WTC11 (cell line): Measurements from ENCODE around the gene ATP1B3. TPM values are rescaled to one million over a fixed set of nuclear protein-coding genes. Genes with fewer than 3 reads are reported as not detected.

ENCODE experiments used
- ATAC-seq: fragments of 200-7000 bp; cut with Tn5 transposase; 2 replicates; pipeline ENCODE4 v1.10.0; 2021; ENCODE audit warnings: mild to moderate bottlenecking, moderate library complexity
- CTCF ChIA-PET: fragments of 300-600 bp; sonication (Branson Sonifier 250); formaldehyde crosslinking; loops from one replicate; lab custom pipeline; 2021; ENCODE audit warnings: antibody characterized with exemption; lab: Charles Lee
- POLR2A ChIA-PET: fragments of 350-600 bp; sonication (Branson Sonifier 250); formaldehyde crosslinking; loops from one replicate; lab custom pipeline; 2021; ENCODE audit warnings: antibody characterized with exemption; lab: Charles Lee
- DNase-seq: peaks from one replicate; pipeline ENCODE4 v3.0.0; 2021; ENCODE audit warnings: low spot score
- H3K27ac Mint-ChIP-seq: 2 replicates; pipeline ENCODE4 v1.8.0; 2021; ENCODE audit warnings: mixed read lengths
- H3K27me3 Mint-ChIP-seq: 2 replicates; pipeline ENCODE4 v1.8.0; 2021; ENCODE audit warnings: low read depth, mild to moderate bottlenecking, moderate library complexity, mixed read lengths
- H3K36me3 Mint-ChIP-seq: 2 replicates; pipeline ENCODE4 v1.8.0; 2021; ENCODE audit warnings: mixed read lengths
- H3K4me1 Mint-ChIP-seq: 2 replicates; pipeline ENCODE4 v1.8.0; 2022; ENCODE audit warnings: mixed read lengths
- H3K4me3 Mint-ChIP-seq: 2 replicates; pipeline ENCODE4 v1.8.0; 2021; ENCODE audit warnings: mild to moderate bottlenecking, moderate library complexity, mixed read lengths
- H3K9me3 Mint-ChIP-seq: 2 replicates; pipeline ENCODE4 v1.8.0; 2021; ENCODE audit warnings: mixed read lengths
- CREM ChIP-seq: sonication (generic); formaldehyde crosslinking; IDR thresholded peaks from 2 replicates; pipeline ENCODE4 v1.8.1; 2022; ENCODE audit warnings: mild to moderate bottlenecking, missing genetic modification reagents, moderate library complexity
- ELF4 ChIP-seq: sonication (generic); formaldehyde crosslinking; IDR thresholded peaks from 2 replicates; pipeline ENCODE4 v1.8.1; 2022; ENCODE audit warnings: low read depth, mild to moderate bottlenecking, moderate library complexity, missing genetic modification reagents
- HMGA2 ChIP-seq: fragments of 250-450 bp; sonication (Bioruptor Pico); IDR thresholded peaks from 2 replicates; pipeline ENCODE4 v1.4.0; 2021; ENCODE audit warnings: mild to moderate bottlenecking, moderate library complexity
- HMGXB4 ChIP-seq: sonication (generic); formaldehyde crosslinking; IDR thresholded peaks from 2 replicates; pipeline ENCODE4 v1.8.1; 2023; ENCODE audit warnings: mild to moderate bottlenecking, moderate library complexity, missing genetic modification reagents
- JAZF1 ChIP-seq: fragments of 250-450 bp; sonication (Bioruptor Pico); IDR thresholded peaks from 2 replicates; pipeline ENCODE4 v1.9.0; 2021; ENCODE audit warnings: moderate library complexity, mild to moderate bottlenecking, inconsistent platforms
- MYBL2 ChIP-seq: sonication (generic); formaldehyde crosslinking; IDR thresholded peaks from 2 replicates; pipeline ENCODE4 v1.8.1; 2023; ENCODE audit warnings: mild to moderate bottlenecking, moderate library complexity, missing genetic modification reagents
- PREB ChIP-seq: sonication (generic); formaldehyde crosslinking; IDR thresholded peaks from 2 replicates; pipeline ENCODE4 v1.8.1; 2022; ENCODE audit warnings: mild to moderate bottlenecking, missing genetic modification reagents, moderate library complexity, borderline replicate concordance
- ZNF121 ChIP-seq: sonication (generic); formaldehyde crosslinking; IDR thresholded peaks from 2 replicates; pipeline ENCODE4 v1.8.0; 2023; ENCODE audit warnings: missing genetic modification reagents
- ZNF232 ChIP-seq: sonication (generic); formaldehyde crosslinking; IDR thresholded peaks from 2 replicates; pipeline ENCODE4 v1.8.0; 2022; ENCODE audit warnings: mild to moderate bottlenecking, missing genetic modification reagents
- ZNF281 ChIP-seq: sonication (generic); formaldehyde crosslinking; IDR thresholded peaks from 2 replicates; pipeline ENCODE4 v1.8.0; 2023; ENCODE audit warnings: mild to moderate bottlenecking, missing genetic modification reagents
- ZNF512 ChIP-seq: sonication (generic); formaldehyde crosslinking; IDR thresholded peaks from 2 replicates; pipeline ENCODE4 v1.8.1; 2022; ENCODE audit warnings: missing genetic modification reagents, borderline replicate concordance
- ZSCAN18 ChIP-seq: fragments of 250-450 bp; sonication (Bioruptor Pico); IDR thresholded peaks from 2 replicates; pipeline ENCODE4 v2.1.2; 2022; ENCODE audit warnings: mild to moderate bottlenecking, moderate library complexity
- total RNA-seq: library from RNA; stranded (reverse); gene quantifications from 3 replicates; pipeline ENCODE4 v1.2.3, GENCODE V29; 2021
- TF ChIP-seq, protein P1 (sequence below): sonication (generic); formaldehyde crosslinking; conservative IDR thresholded peaks from 2 replicates; pipeline ENCODE4 v1.8.1; 2023; ENCODE audit warnings: mild to moderate bottlenecking, low read depth, missing genetic modification reagents, moderate library complexity
- TF ChIP-seq, protein P2 (sequence below): sonication (generic); formaldehyde crosslinking; IDR thresholded peaks from 2 replicates; pipeline ENCODE4 v1.8.1; 2022; ENCODE audit warnings: low read depth, missing genetic modification reagents, borderline replicate concordance

Gene ATP1B3
- total RNA-seq, 1 experiment from 2014 or later: 189 TPM

GRCh38 chr3:141835557-141836229 lies 40.8 kb upstream of the ATP1B3 start (continued):
- TF ChIP-seq ZNF512 (CRISPR knock-in tag): 0 out of 2 replicates have a peak, but pooled peaks have one; percentile 51
- TF ChIP-seq, all 79 proteins: peak for 1

- no peaks in the 10 kb centered on the region for H3K36me3 Mint-ChIP-seq
- TF ChIP-seq, protein P1, sequence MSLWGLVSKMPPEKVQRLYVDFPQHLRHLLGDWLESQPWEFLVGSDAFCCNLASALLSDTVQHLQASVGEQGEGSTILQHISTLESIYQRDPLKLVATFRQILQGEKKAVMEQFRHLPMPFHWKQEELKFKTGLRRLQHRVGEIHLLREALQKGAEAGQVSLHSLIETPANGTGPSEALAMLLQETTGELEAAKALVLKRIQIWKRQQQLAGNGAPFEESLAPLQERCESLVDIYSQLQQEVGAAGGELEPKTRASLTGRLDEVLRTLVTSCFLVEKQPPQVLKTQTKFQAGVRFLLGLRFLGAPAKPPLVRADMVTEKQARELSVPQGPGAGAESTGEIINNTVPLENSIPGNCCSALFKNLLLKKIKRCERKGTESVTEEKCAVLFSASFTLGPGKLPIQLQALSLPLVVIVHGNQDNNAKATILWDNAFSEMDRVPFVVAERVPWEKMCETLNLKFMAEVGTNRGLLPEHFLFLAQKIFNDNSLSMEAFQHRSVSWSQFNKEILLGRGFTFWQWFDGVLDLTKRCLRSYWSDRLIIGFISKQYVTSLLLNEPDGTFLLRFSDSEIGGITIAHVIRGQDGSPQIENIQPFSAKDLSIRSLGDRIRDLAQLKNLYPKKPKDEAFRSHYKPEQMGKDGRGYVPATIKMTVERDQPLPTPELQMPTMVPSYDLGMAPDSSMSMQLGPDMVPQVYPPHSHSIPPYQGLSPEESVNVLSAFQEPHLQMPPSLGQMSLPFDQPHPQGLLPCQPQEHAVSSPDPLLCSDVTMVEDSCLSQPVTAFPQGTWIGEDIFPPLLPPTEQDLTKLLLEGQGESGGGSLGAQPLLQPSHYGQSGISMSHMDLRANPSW (CRISPR knock-in tag): no peak
- TF ChIP-seq ELF4 (CRISPR knock-in tag): no peak
- TF ChIP-seq, protein P2, sequence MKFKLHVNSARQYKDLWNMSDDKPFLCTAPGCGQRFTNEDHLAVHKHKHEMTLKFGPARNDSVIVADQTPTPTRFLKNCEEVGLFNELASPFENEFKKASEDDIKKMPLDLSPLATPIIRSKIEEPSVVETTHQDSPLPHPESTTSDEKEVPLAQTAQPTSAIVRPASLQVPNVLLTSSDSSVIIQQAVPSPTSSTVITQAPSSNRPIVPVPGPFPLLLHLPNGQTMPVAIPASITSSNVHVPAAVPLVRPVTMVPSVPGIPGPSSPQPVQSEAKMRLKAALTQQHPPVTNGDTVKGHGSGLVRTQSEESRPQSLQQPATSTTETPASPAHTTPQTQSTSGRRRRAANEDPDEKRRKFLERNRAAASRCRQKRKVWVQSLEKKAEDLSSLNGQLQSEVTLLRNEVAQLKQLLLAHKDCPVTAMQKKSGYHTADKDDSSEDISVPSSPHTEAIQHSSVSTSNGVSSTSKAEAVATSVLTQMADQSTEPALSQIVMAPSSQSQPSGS (CRISPR knock-in tag): no peak
- no peak for TF ChIP-seq ZNF121
- no peak for TF ChIP-seq ZNF281 (CRISPR knock-in tag)
- DNase-seq (no peak), ATAC-seq (no peak)
- H3K4me1 Mint-ChIP-seq: peaks cover 11% of the 10 kb centered on the region
- H3K9me3 Mint-ChIP-seq: no peaks in the 10 kb centered on the region; the same call in 1 of the 2 replicates
- no peak overlapping the region for H3K27ac Mint-ChIP-seq
- no peaks in the 10 kb centered on the region for H3K27me3 Mint-ChIP-seq
- CTCF ChIA-PET: no interaction called here
- H3K4me3 Mint-ChIP-seq: no peak overlapping the region
- POLR2A ChIA-PET: no interaction called here
Measured at GRCh38 chr3:141839389-141839788, 37.1 kb upstream of the ATP1B3 start.

DNA sequence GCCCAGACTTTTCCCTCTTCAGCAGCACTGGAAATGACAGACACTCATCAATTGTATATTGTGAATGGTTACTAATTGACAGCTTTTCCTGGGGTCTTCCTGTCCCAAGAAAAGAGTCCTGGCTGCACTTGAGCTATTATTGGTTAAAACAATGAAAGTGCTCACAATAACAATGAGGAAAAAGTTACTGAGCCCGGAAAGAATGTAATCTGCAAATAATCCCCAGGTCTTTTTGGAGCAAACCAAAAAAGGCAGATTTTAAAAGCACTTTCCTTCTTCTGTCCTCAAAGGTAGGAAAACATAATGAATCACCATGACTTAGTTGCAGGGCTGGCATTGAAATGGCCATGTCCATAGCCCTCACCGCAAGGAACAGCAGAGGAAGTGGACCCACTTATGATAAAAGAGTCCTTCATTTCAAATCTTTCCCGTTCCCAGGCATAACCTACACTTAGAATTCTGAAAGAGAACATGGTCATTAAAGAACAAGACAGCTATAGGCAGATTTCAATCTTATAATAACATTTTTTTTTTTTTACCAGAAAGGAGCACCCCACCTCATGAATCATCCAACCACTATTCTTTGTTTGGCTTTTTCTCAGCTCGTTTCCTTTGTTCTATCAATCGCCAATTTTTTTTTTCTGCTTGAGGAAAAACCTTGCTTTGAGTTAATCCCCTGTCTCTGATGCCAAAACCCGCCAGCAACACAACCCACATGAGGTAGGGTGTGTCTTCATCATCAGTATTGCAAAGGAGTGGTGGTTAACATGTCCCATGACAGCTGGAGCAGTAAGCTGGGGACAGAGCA lies 35.5 kb upstream of the ATP1B3 start:
- no peaks in the 10 kb centered on the region for H3K36me3 Mint-ChIP-seq
- H3K4me3 Mint-ChIP-seq: no peak overlapping the region
- DNase-seq (no peak), ATAC-seq (no peak; the same call in 1 of the 2 replicates)
- CTCF ChIA-PET: interaction anchor here (1.1 to 1.4 kb wide), 2 partner anchors 47 to 58 kb away, joined by 4 to 5 read pairs; no protein-coding TSS in a partner anchor
- H3K4me1 Mint-ChIP-seq: peaks cover 11% of the 10 kb centered on the region
- H3K27ac Mint-ChIP-seq: no peak overlapping the region
- H3K9me3 Mint-ChIP-seq: peaks cover 7% of the 10 kb centered on the region; the same call in 1 of the 2 replicates
- POLR2A ChIA-PET: no interaction called here
- no peaks in the 10 kb centered on the region for H3K27me3 Mint-ChIP-seq
- TF ChIP-seq HMGXB4 (CRISPR knock-in tag): no peak
- TF ChIP-seq ZNF121: no peak
- no peak for TF ChIP-seq CREM
- TF ChIP-seq PREB (CRISPR knock-in tag): no peak
- TF ChIP-seq MYBL2 (CRISPR knock-in tag): no peak
- TF ChIP-seq ZSCAN18: no peak
- TF ChIP-seq JAZF1: no peak
- TF ChIP-seq HMGA2 (CRISPR knock-in tag): no peak
- TF ChIP-seq ZNF232: no peak
